Keratinocyte (primary cell): ENCODE results near the gene S100A7A. TPM values are rescaled to one million over a fixed set of nuclear protein-coding genes. Genes with fewer than 3 reads are reported as not detected.

Experiments
- DNase-seq: peaks from one replicate; pipeline ENCODE4 v3.0.0-alpha.2; 2011; ENCODE audit warnings: low read depth, missing footprints, low spot score
- FAIRE-seq: peaks from 2 replicates; lab custom pipeline; 2011; peaks lifted over from hg19 to GRCh38; lab: Jason Lieb, UNC
- H2AFZ ChIP-seq: 2 replicates; pipeline ENCODE4 v1.6.0; 2012; ENCODE audit warnings: low read length, control low read depth, inconsistent platforms; ENCODE audit not compliant: control insufficient read depth
- H3K27ac ChIP-seq: 2 replicates; pipeline ENCODE4 v1.5.1; 2011; ENCODE audit warnings: low read length; ENCODE audit not compliant: control insufficient read depth, insufficient read depth
- H3K27me3 ChIP-seq: 3 replicates; pipeline ENCODE4 v1.6.0; 2011; ENCODE audit warnings: low read length; ENCODE audit not compliant: control insufficient read depth, insufficient read depth; ENCODE audit errors: extremely low read depth
- H3K36me3 ChIP-seq, 2 experiments: 2 replicates in 1 of 2; 3 replicates in 1 of 2; pipeline ENCODE4 v1.5.1; 2011; ENCODE audit warnings: low read length in 2 of 2, mild to moderate bottlenecking in 1 of 2; ENCODE audit not compliant: control insufficient read depth in 2 of 2, insufficient read depth in 2 of 2; ENCODE audit errors: extremely low read depth in 1 of 2
- H3K4me1 ChIP-seq: 3 replicates; pipeline ENCODE4 v1.5.1; 2011; ENCODE audit warnings: low read length; ENCODE audit not compliant: control insufficient read depth, insufficient read depth; ENCODE audit errors: extremely low read depth
- H3K4me2 ChIP-seq: 3 replicates; pipeline ENCODE4 v1.6.0; 2011; ENCODE audit warnings: low read depth, low read length; ENCODE audit not compliant: control insufficient read depth, insufficient read depth; ENCODE audit errors: extremely low read depth
- H3K4me3 ChIP-seq, 3 experiments: fragments of 200-600 bp in 1 of 3; sonication (generic) in 1 of 3; 2 replicates in 2 of 3; 3 replicates in 1 of 3; pipeline ENCODE4 v1.5.1; 2011 to 2016; ENCODE audit warnings: low read length in 3 of 3, mild to moderate bottlenecking in 3 of 3, control low read depth in 2 of 3, inconsistent platforms in 1 of 3, low read depth in 1 of 3, mixed read lengths in 1 of 3, mixed run types in 1 of 3, moderate library complexity in 1 of 3; ENCODE audit not compliant: control insufficient read depth in 2 of 3, insufficient read depth in 2 of 3; ENCODE audit errors: extremely low read depth in 1 of 3
- H3K79me2 ChIP-seq: 2 replicates; pipeline ENCODE4 v1.6.0; 2012; ENCODE audit warnings: low read length; ENCODE audit not compliant: control insufficient read depth, insufficient read depth
- H3K9ac ChIP-seq: 3 replicates; pipeline ENCODE4 v1.6.0; 2011; ENCODE audit warnings: low read length; ENCODE audit not compliant: control insufficient read depth, insufficient read depth; ENCODE audit errors: extremely low read depth
- H3K9me1 ChIP-seq: 3 replicates; pipeline ENCODE4 v1.6.0; 2011; ENCODE audit warnings: low read length; ENCODE audit not compliant: control insufficient read depth, insufficient read depth; ENCODE audit errors: extremely low read depth
- H3K9me3 ChIP-seq: 2 replicates; pipeline ENCODE4 v1.5.1; 2012; ENCODE audit warnings: low read depth, low read length; ENCODE audit not compliant: control insufficient read depth
- H4K20me1 ChIP-seq: 3 replicates; pipeline ENCODE4 v1.6.0; 2011; ENCODE audit warnings: low read length; ENCODE audit not compliant: control insufficient read depth, insufficient read depth; ENCODE audit errors: extremely low read depth
- EZH2 ChIP-seq: IDR thresholded peaks from one replicate; pipeline ENCODE4 v1.6.1; 2012; ENCODE audit warnings: inconsistent platforms, mild to moderate bottlenecking, low read length, moderate library complexity
- dilution Hi-C: fragments of 300-500 bp; cut with MboI; formaldehyde crosslinking; loops from one replicate; pipeline ENCODE4 v1.7.0; 2020; ENCODE audit warnings: low sequenced_read_pairs; ENCODE audit not compliant: extremely low pct_ligation_motif_present
- polyA plus RNA-seq, 5 experiments: library from polyadenylated mRNA; depleted of rRNA in 3 of 5; stranded (reverse) in 3 of 5; stranded (forward) in 1 of 5; unstranded in 1 of 5; fragments of >200 nt; gene quantifications; 1 replicate in 1 of 5; 2 replicates in 3 of 5; 3 replicates in 1 of 5; pipeline versions ENCODE4 v1.2.1 to v1.2.3, GENCODE V29; 2011 to 2012; ENCODE audit warnings: missing spikeins in 2 of 5, low read depth in 1 of 5, low replicate concordance in 1 of 5
- TF ChIP-seq, protein P1 (sequence below), 3 experiments: IDR thresholded peaks in 1 of 3; conservative IDR thresholded peaks in 1 of 3; optimal IDR thresholded peaks in 1 of 3; 2 replicates in 2 of 3; 3 replicates in 1 of 3; pipeline versions ENCODE3 to v1.5.1; 2011; ENCODE audit warnings: low read length in 3 of 3, mild to moderate bottlenecking in 3 of 3, moderate library complexity in 2 of 3, control low read depth in 1 of 3, inconsistent platforms in 1 of 3; ENCODE audit not compliant: insufficient read depth in 2 of 3; ENCODE audit errors: extremely low read depth in 1 of 3

S100A7A gene
- polyA plus RNA-seq, 1 donor (not counting 4 experiments of a cell fraction or from before 2014, with no cell fraction given): not detected

DNA sequence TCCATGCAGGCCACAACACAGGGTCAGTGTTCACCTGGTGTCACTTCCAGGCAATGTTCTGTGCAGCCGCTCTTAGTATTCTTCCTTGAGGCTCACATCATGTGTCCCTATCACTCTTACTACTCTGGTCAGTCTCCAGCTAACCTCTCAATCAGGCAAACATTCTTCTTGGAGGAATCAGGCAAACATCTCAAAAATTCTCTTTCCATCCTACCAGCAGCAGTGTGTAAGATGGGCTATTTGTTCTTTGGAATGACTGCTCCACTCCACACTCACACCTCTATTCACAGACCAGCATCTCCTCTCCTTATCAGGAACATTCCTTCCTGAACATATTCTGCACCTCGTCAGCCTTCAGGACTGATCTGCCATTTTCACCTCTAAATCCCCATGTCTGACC is 4.0 kb downstream of the S100A7A start:
- H3K79me2 ChIP-seq: no peaks in the 10 kb centered on the region
- no peaks in the 10 kb centered on the region for H3K9me3 ChIP-seq
- no peak overlapping the region for H3K4me2 ChIP-seq
- H2AFZ ChIP-seq: no peak overlapping the region
- H3K27ac ChIP-seq: no peak overlapping the region
- no peaks in the 10 kb centered on the region for H3K4me1 ChIP-seq
- H3K4me3 ChIP-seq: no peak overlapping the region
- dilution Hi-C loops: no loop called here
- H3K27me3 ChIP-seq: peaks cover 3% of the 10 kb centered on the region
- H3K9ac ChIP-seq: no peak overlapping the region
- FAIRE-seq (no peak), DNase-seq (no peak)
- TF ChIP-seq, protein P1, sequence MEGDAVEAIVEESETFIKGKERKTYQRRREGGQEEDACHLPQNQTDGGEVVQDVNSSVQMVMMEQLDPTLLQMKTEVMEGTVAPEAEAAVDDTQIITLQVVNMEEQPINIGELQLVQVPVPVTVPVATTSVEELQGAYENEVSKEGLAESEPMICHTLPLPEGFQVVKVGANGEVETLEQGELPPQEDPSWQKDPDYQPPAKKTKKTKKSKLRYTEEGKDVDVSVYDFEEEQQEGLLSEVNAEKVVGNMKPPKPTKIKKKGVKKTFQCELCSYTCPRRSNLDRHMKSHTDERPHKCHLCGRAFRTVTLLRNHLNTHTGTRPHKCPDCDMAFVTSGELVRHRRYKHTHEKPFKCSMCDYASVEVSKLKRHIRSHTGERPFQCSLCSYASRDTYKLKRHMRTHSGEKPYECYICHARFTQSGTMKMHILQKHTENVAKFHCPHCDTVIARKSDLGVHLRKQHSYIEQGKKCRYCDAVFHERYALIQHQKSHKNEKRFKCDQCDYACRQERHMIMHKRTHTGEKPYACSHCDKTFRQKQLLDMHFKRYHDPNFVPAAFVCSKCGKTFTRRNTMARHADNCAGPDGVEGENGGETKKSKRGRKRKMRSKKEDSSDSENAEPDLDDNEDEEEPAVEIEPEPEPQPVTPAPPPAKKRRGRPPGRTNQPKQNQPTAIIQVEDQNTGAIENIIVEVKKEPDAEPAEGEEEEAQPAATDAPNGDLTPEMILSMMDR (optimal IDR thresholded peaks at IDR 0.05 in 1 of 3, IDR thresholded peaks at IDR 0.05 in 1 of 3, conservative IDR thresholded peaks at IDR 0.05 in 1 of 3; ENCODE audit: extremely low read depth in 1 of 3, insufficient read depth in 2 of 3, low read length in 3 of 3): no peak
- TF ChIP-seq EZH2: no peak
- no peaks in the 10 kb centered on the region for H4K20me1 ChIP-seq
- H3K36me3 ChIP-seq: no peaks in the 10 kb centered on the region
- no peaks in the 10 kb centered on the region for H3K9me1 ChIP-seq

DNA sequence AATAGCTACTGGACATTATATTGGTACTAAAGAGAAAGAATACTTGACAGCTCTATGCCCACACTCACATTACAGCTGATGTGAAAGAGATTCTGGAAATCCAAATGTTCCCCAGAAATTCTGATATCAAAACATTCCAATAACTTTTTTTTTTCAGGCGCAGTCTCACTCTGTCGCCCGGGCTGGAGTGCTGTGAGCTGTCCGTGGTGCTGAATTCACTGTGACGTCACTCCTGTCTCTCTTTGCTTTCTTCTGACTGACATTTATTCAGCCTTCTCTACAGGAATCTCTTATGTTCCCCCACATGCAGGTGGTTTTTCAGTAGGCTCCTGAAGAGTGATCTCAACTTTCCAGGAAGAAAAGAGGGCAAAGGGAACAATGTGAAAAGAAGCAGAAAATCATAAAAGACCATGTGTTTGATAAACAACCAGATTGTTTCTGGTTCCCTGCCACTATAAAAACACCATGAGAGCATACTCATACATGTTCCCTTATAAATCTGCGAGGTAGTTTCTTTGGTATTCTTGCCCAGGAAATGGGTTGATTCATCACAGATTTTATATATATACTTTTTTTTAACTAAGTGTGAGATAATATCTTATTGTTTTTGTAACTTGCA is 6.2 kb downstream of the S100A7A start:
- Histone ChIP-seq H3K79me2 (no peaks in the 10 kb centered on the region), H3K27me3 (peaks cover 3% of the 10 kb centered on the region), H3K27ac (no peak overlapping the region), H3K9me1 (no peaks in the 10 kb centered on the region), H2AFZ (no peak overlapping the region), H4K20me1 (no peaks in the 10 kb centered on the region), H3K4me2 (no peak overlapping the region), H3K9ac (no peak overlapping the region), H3K36me3 (no peaks in the 10 kb centered on the region), H3K9me3 (no peaks in the 10 kb centered on the region), H3K4me3 (no peak overlapping the region), H3K4me1 (no peaks in the 10 kb centered on the region)
- FAIRE-seq (peak; percentile 86), DNase-seq (no peak)
- no peak for TF ChIP-seq EZH2
- TF ChIP-seq, protein P1 (optimal IDR thresholded peaks at IDR 0.05 in 1 of 3, IDR thresholded peaks at IDR 0.05 in 1 of 3, conservative IDR thresholded peaks at IDR 0.05 in 1 of 3; ENCODE audit: extremely low read depth in 1 of 3, insufficient read depth in 2 of 3, low read length in 3 of 3): no peak
- dilution Hi-C loops: no loop called here
